Inferior parietal cortex (tissue), 1 donor: ENCODE results near the gene GPSM3.
"Not testable (repeated sequence)": the region's sequence is repeated elsewhere in the genome, so short reads cannot be mapped to it uniquely, and the experiment has no call there.

ENCODE experiments used
- DNase-seq: peaks from one replicate; pipeline ENCODE4 v3.0.0-alpha.2; 2016; ENCODE audit errors: extremely low spot score

Gene GPSM3

DNA sequence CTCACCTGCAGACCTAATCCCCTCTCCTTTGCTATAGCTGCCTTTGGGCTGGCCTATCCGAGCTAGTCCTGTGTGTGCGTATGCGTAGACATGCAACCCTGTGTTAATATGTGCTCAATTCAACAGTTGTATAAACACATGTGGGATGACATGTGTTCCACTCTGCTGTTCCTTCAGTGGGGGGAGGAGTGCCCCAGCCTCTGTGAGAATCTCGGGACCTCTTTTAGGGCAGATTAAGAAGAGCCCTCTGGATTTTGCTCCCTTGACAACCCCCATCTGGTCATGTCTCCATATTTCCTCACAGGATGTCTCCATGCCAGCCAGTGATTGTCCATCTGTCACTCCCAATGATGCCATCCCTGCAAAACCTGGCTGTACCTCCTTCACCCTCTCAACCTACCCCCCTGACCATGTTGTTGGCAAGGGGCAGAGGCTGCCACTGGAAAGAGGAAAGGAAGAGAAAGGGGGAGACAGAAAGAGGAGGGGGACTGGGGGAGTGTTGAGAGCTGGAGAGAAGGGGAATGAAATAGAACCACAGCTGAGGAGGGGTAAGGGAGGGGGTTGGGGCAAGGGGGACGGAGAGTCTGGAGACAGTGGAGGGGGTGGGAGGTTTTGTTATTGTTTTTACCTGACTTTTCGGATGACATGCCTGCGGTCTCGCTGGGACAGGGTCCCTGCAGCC is 41.1 kb downstream of the GPSM3 start:
- no peak for DNase-seq

GRCh38 chr6:32149932-32150870 is 42.2 kb downstream of the GPSM3 start:
- no peak for DNase-seq

DNA sequence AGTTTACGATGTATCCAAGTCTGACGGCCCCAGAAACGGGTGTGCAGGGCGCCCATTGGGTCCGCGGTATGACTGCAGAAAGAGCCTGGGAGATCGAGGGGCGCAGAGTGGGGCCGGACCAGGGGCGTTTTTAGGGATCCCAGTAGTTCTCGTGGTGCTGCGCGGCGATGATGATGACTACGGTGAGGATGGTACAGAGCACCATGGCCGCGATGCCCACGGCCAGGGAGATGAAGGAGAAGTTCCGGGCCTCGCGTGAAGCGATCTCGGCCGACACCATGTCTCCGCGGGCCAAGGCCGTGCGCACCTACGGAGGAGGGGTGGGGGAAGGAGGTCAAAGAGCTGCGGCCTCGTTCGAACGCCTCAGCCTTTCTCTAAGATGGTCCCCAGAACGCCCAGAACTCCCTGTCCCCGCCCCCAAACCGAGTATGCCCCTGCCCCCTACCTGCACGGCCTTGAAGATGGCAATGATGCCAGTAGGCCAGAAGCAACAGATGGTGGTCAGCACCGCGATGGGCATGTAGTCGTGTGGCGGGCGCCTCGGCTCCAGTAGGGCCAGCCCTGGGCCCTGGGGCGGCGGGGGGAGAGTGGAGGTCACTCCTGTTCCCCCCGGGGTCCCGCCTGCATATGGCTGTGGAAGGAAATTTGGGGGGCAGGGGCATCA is 43.2 kb downstream of the GPSM3 start:
- no peak for DNase-seq

DNA sequence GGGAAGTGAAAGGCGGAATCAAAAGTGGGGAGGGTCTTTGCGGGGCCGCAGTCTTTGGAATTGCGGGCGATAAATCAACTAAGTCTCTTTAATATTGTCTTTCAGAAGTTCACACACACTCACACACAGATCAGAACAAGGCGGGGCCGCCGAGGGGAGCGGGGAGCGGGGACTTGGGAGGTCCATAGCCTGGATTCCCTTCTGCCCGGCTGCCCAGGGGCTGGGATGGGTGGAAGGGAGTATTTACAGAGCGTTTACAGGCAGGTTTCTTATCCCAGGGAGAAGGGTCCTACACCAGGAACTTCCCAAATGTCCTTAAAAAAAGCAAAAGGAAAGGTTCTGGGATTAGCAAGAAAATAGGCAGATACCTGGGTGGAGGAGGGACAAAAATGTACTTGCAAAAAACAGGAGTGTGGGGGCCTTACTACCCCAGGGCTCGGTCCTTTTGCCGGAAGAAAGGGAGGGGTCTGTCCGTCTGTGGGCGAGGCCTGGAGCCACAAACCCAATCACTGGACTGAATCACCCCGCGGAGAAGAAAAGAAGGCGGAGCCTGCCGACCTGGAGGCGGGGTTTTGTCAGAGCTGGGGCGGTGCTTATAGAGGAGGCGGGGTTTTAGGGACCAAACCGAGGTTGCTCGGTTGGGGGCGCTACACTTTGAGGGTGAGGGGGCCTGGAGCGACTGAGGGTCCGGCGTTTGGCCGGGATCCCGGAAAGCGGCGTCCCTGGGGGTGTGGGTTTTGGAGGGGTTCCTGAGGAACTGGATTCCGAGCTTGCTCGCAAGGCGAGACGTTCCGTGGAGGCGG is 44.0 kb downstream of the GPSM3 start:
- no peak for DNase-seq

GRCh38 chr6:32147401-32148132 is 44.9 kb downstream of the GPSM3 start:
- DNase-seq = no peak

- no peak for DNase-seq
These were observed 45.8 kb downstream of the GPSM3 start for GRCh38 chr6:32146687-32147086.

DNA sequence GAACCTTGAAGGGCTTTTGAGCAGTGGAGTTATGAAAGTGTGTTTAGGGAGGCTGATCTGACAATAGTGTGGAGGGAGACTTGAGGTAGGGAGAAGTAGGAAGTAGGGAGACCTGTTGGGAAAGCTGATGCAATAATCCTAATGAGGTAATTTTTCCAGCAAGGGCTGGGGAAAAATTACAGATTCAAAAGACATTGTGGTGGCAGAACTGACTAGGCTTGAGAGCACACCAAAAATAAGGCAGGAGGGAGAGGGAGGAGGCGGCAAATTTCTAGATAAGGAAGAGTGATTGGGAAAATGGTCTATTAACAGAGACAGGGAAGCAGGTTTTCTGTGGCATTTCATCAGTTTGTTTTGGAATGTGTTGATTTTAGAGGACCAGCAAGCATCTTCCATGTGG is 46.2 kb downstream of the GPSM3 start:
- no peak for DNase-seq

- DNase-seq = not testable (repeated sequence)
These were observed 48.2 kb downstream of the GPSM3 start for GRCh38 chr6:32144238-32144637.
